B cell (primary cell): Measurements from ENCODE around the gene PCDHGC3. TPM values are rescaled to one million over a fixed set of nuclear protein-coding genes. Genes with fewer than 3 reads are reported as not detected.

Experiments
- ATAC-seq: fragments of 200-7000 bp; cut with Tn5 transposase; one replicate; pipeline ENCODE4 v1.10.0; 2021; ENCODE audit warnings: low read depth, mild to moderate bottlenecking, moderate number of reproducible peaks, moderate library complexity
- CTCF ChIA-PET: fragments of 350-600 bp; sonication (Branson Sonifier 250); formaldehyde crosslinking; loops from one replicate; lab custom pipeline; 2021; ENCODE audit warnings: antibody characterized with exemption, inconsistent platforms; lab: Charles Lee
- POLR2A ChIA-PET: fragments of 350-600 bp; sonication (Branson Sonifier 250); formaldehyde crosslinking; loops from one replicate; lab custom pipeline; 2021; ENCODE audit warnings: antibody characterized with exemption; lab: Charles Lee
- DNase-seq: peaks from one replicate; pipeline ENCODE4 v3.0.0; 2013
- H2AFZ ChIP-seq: 2 replicates; pipeline ENCODE4 v1.6.1; 2012; ENCODE audit warnings: mild to moderate bottlenecking, low read depth, low read length; ENCODE audit not compliant: insufficient read depth, poor library complexity, severe bottlenecking
- H3K27ac ChIP-seq, 2 donors: 1 replicate in 1 of 2; 2 replicates in 1 of 2; pipeline ENCODE4 v1.5.1; 2012 to 2013; ENCODE audit warnings: low read length in 2 of 2, mild to moderate bottlenecking in 2 of 2, moderate library complexity in 1 of 2
- H3K27me3 ChIP-seq, 4 experiments: fragments of 200-600 bp in 1 of 4; sonication (generic) in 1 of 4; replicated peaks in 1 of 4; 1 replicate in 2 of 4; 2 replicates in 2 of 4; pipeline versions ENCODE4 v1.6.1 to v1.7.0; 2013 to 2016; ENCODE audit warnings: low read length in 3 of 4, mild to moderate bottlenecking in 2 of 4, mixed read lengths in 1 of 4, moderate library complexity in 1 of 4; ENCODE audit not compliant: insufficient read depth in 4 of 4, control insufficient read depth in 3 of 4; ENCODE audit errors: control extremely low read depth in 1 of 4
- H3K36me3 ChIP-seq, 2 experiments: replicated peaks in 1 of 2; 1 replicate in 1 of 2; 2 replicates in 1 of 2; pipeline versions ENCODE4 v1.6.1 to v1.7.1; 2013; ENCODE audit warnings: low read length in 1 of 2; ENCODE audit not compliant: insufficient read depth in 2 of 2, control insufficient read depth in 1 of 2; ENCODE audit errors: control extremely low read depth in 1 of 2, extremely low read depth in 1 of 2
- H3K4me1 ChIP-seq, 2 donors: fragments of 200-600 bp in 1 of 2; sonication (generic) in 1 of 2; 1 replicate in 1 of 2; 2 replicates in 1 of 2; pipeline versions ENCODE4 v1.5.1 to v1.6.1; 2013 to 2017; ENCODE audit warnings: low read length in 2 of 2; ENCODE audit not compliant: control insufficient read depth in 2 of 2, insufficient read depth in 2 of 2
- H3K4me2 ChIP-seq: replicated peaks from 2 replicates; pipeline ENCODE3; 2012; ENCODE audit warnings: mild to moderate bottlenecking, low read depth, low read length; ENCODE audit not compliant: poor library complexity, severe bottlenecking
- H3K4me3 ChIP-seq, 5 experiments: fragments of 200-600 bp in 1 of 5; sonication (generic) in 1 of 5; 1 replicate in 3 of 5; 2 replicates in 2 of 5; pipeline versions ENCODE4 v1.5.1 to v1.7.0; 2011 to 2016; ENCODE audit warnings: low read length in 4 of 5, mild to moderate bottlenecking in 4 of 5, low read depth in 2 of 5, control low read depth in 1 of 5, moderate library complexity in 1 of 5; ENCODE audit not compliant: insufficient read depth in 1 of 5; ENCODE audit errors: control extremely low read depth in 1 of 5, extremely low read depth in 1 of 5
- H3K79me2 ChIP-seq: fragments of 200-600 bp; sonication (generic); one replicate; pipeline ENCODE4 v1.6.0; 2016; ENCODE audit warnings: low read length; ENCODE audit not compliant: control insufficient read depth, insufficient read depth
- H3K9ac ChIP-seq: fragments of 200-600 bp; sonication (generic); 2 replicates; pipeline ENCODE4 v1.6.1; 2017; ENCODE audit warnings: mild to moderate bottlenecking, low read length, moderate library complexity
- H3K9me3 ChIP-seq, 3 donors: one replicate each; pipeline versions ENCODE4 v1.6.1 to v1.7.1; 2013; ENCODE audit warnings: low read length in 2 of 3; ENCODE audit not compliant: control insufficient read depth in 2 of 3, insufficient read depth in 1 of 3; ENCODE audit errors: control extremely low read depth in 1 of 3
- H4K20me1 ChIP-seq: 2 replicates; pipeline ENCODE4 v1.6.0; 2012; ENCODE audit warnings: mild to moderate bottlenecking, low read length; ENCODE audit not compliant: insufficient read depth, control insufficient read depth, poor library complexity, severe bottlenecking
- H3K27ac Mint-ChIP-seq: one replicate; pipeline ENCODE4 v1.8.0; 2021; ENCODE audit warnings: mixed read lengths
- H3K27me3 Mint-ChIP-seq: one replicate; pipeline ENCODE4 v1.8.0; 2021; ENCODE audit warnings: mixed read lengths
- H3K4me1 Mint-ChIP-seq: one replicate; pipeline ENCODE4 v1.8.0; 2021; ENCODE audit warnings: mixed read lengths
- H3K4me3 Mint-ChIP-seq: one replicate; pipeline ENCODE4 v1.8.0; 2021; ENCODE audit warnings: mixed read lengths
- H3K9me3 Mint-ChIP-seq: one replicate; pipeline ENCODE4 v1.8.0; 2022; ENCODE audit warnings: mixed read lengths; ENCODE audit not compliant: insufficient read depth
- CTCF ChIP-seq: fragments of 200-600 bp; IDR thresholded peaks from one replicate; pipeline ENCODE4 v1.8.0; 2022; ENCODE audit warnings: antibody characterized with exemption, mild to moderate bottlenecking
- EZH2 ChIP-seq: IDR thresholded peaks from 2 replicates; pipeline ENCODE4 v1.6.1; 2012; ENCODE audit warnings: borderline replicate concordance, low read depth, mild to moderate bottlenecking, moderate library complexity, low read length; ENCODE audit not compliant: insufficient read depth, poor library complexity, severe bottlenecking
- WGBS: methylation state at CpG from one replicate; pipeline ENCODE4 v1.1.5; 2013; ENCODE audit warnings: missing lambda C conversion rate; ENCODE audit not compliant: insufficient coverage; 5-methylcytosine and 5-hydroxymethylcytosine counted together
- intact Hi-C: fragments of 100-400 bp; cut with micrococcal nuclease; formaldehyde crosslinking; loops from one replicate; pipeline ENCODE4 v1.10.0; 2022
- polyA plus RNA-seq: library from polyadenylated mRNA; depleted of rRNA; stranded (reverse); fragments of >200 nt; gene quantifications from 2 replicates; pipeline ENCODE4 v1.2.3, GENCODE V29; 2012
- total RNA-seq, 2 donors: library from RNA; stranded (reverse); fragments of 120-200 nt in 1 of 2; gene quantifications; 1 replicate in 1 of 2; 2 replicates in 1 of 2; pipeline versions ENCODE4 v1.2.3 to v1.2.4, GENCODE V29; 2013 to 2022

The PCDHGC3 gene
- total and polyA plus RNA-seq, 2 donors (not counting 1 experiment from before 2014, with no cell fraction given) = 0.88 to 2.0 TPM

GRCh38 chr5:141524604-141525597 is 49.1 kb downstream of the PCDHGC3 start:
- DNase-seq = peak; percentile 78
- intact Hi-C loops = loop anchor here (1.0 to 2.0 kb wide), 6 partner anchors 14 to 199 kb away; partner anchors contain the start of genes PCDHGA10, PCDHGA12 and PCDHGC3
- H3K27ac ChIP-seq = no peak overlapping the region
- no peak overlapping the region for H3K4me3 Mint-ChIP-seq
- no peak overlapping the region for H3K4me2 ChIP-seq
- POLR2A ChIA-PET = interaction anchor here (1.2 kb wide), 1 partner anchor 43 kb away, joined by 4 read pairs; no protein-coding TSS in a partner anchor
- H4K20me1 ChIP-seq = peaks cover 7% of the 10 kb centered on the region
- H3K9me3 ChIP-seq = no peaks in the 10 kb centered on the region
- H3K4me1 Mint-ChIP-seq = peaks cover 18% of the 10 kb centered on the region
- CTCF ChIA-PET = interaction anchor here (0.6 to 11.5 kb wide), 29 partner anchors 10 to 1141 kb away, joined by 3 to 176 read pairs (median 6); partner anchors contain the start of genes PCDHGA10, PCDHGA11, PCDHGA12 and PCDHGA9
- H3K79me2 ChIP-seq = no peaks in the 10 kb centered on the region
- 44% methylated on average over 7 of the region's 12 CpGs for WGBS
- no peaks in the 10 kb centered on the region for H3K27me3 ChIP-seq
- H3K4me1 ChIP-seq = peaks cover 9 to 10% of the 10 kb centered on the region in 2 donors
- H2AFZ ChIP-seq = no peak overlapping the region
- H3K9me3 Mint-ChIP-seq = no peaks in the 10 kb centered on the region
- H3K36me3 ChIP-seq = peaks cover 8 to 86% of the 10 kb centered on the region in 2 experiments
- peak; percentile 89 for ATAC-seq
- H3K4me3 ChIP-seq = no peak overlapping the region
- H3K9ac ChIP-seq = no peak overlapping the region
- H3K27ac Mint-ChIP-seq = peak overlapping the region; percentile 67
- no peak for TF ChIP-seq EZH2
- TF ChIP-seq CTCF = peak; percentile 100
- H3K27me3 Mint-ChIP-seq = no peaks in the 10 kb centered on the region
